ENCODE results near the gene LRRC25. TPM values are rescaled to one million over a fixed set of nuclear protein-coding genes. Genes with fewer than 3 reads are reported as not detected.
A peak's percentile ranks its signal among the peaks of the same experiment; 100 is the strongest.

LRRC25 gene
- total RNA-seq, 1 donor from 2014 or later: not detected

DNA sequence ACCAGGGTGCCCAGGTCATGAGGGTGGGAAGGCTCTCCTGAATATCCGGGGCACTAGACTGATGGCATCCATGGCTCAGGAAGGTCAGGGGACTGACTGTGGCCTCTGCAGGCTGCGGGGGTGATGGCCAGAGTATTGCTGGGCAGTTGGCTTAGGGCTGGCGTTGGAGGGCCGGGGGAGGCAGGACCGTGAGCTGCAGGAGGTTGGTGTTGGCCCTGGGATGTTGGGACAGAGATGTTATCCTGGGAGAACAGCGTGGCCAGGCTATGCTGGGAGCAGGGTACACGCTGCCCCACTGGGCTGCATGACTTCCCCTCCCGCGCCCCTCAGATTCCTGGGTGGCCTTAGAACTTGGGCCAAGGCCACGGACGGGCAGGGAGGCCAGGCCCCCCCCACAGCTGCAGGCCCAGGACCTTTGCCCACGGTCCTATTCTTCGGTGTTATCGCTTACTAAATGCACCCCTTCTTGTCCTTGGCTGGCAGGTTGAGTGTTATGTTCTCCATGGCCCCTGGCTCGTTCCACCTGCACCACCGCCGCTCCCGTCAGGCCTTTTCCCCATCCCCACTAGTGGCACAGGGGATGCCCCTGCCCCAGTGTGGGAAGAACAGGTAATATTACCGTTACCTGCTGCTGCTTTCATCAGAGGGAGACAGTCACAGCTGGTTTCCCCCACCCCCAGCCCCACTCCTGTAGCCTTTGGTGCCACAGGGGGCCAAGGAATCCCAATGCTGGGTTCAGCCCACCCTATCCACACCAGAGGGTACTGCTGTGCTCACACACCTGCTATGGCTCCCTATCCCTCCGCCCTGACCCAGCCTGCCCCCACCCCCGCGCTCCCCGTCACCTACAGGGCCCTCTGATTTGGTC lies 43.7 kb upstream of the LRRC25 start:
- no peak for DNase-seq (ENCODE audit: low spot score)
- Mint-ChIP-seq H3K27me3 (ENCODE audit: low read depth) (no peaks in the 10 kb centered on the region), H3K4me1 (ENCODE audit: low read depth) (peaks cover 34% of the 10 kb centered on the region), H3K27ac (ENCODE audit: unreplicated experiment) (no peak overlapping the region), H3K4me3 (ENCODE audit: unreplicated experiment) (no peak overlapping the region), H3K9me3 (ENCODE audit: low read depth) (no peaks in the 10 kb centered on the region), H3K36me3 (ENCODE audit: low read depth) (peaks cover 2% of the 10 kb centered on the region)
- TF ChIP-seq, protein P1, sequence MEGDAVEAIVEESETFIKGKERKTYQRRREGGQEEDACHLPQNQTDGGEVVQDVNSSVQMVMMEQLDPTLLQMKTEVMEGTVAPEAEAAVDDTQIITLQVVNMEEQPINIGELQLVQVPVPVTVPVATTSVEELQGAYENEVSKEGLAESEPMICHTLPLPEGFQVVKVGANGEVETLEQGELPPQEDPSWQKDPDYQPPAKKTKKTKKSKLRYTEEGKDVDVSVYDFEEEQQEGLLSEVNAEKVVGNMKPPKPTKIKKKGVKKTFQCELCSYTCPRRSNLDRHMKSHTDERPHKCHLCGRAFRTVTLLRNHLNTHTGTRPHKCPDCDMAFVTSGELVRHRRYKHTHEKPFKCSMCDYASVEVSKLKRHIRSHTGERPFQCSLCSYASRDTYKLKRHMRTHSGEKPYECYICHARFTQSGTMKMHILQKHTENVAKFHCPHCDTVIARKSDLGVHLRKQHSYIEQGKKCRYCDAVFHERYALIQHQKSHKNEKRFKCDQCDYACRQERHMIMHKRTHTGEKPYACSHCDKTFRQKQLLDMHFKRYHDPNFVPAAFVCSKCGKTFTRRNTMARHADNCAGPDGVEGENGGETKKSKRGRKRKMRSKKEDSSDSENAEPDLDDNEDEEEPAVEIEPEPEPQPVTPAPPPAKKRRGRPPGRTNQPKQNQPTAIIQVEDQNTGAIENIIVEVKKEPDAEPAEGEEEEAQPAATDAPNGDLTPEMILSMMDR (IDR thresholded peaks at IDR 0.05): no peak

DNA sequence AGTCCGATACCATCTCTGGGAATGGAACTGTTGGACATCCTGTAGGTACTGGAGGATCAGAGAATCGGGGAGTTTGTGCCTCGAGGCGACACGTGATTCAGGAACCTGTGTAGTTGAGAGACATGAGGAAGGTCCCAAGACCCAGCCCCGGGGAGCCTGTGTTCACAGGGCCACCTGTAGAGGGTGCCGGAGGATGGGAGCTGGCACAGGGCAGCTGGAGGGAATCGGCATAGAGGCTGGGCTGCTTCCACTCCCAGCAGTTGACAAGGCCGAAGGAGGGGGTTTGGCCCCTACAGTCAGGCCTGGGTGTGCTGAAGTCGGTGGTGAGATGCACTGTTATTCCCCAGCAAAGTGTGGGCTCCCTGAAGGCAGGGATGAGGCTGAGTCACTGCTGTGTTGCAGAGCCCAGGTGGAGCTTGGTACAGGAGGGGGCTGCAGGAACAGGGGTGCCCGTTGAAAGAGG lies 43.0 kb upstream of the LRRC25 start:
- peaks cover 34% of the 10 kb centered on the region for H3K4me1 Mint-ChIP-seq (ENCODE audit: low read depth)
- no peak overlapping the region for H3K4me3 Mint-ChIP-seq (ENCODE audit: unreplicated experiment)
- H3K36me3 Mint-ChIP-seq (ENCODE audit: low read depth): peaks cover 2% of the 10 kb centered on the region
- no peak for DNase-seq (ENCODE audit: low spot score)
- H3K27ac Mint-ChIP-seq (ENCODE audit: unreplicated experiment): peak overlapping the region; percentile 32
- TF ChIP-seq, protein P1 (IDR thresholded peaks at IDR 0.05): peak; percentile 57
- no peaks in the 10 kb centered on the region for H3K27me3 Mint-ChIP-seq (ENCODE audit: low read depth)
- H3K9me3 Mint-ChIP-seq (ENCODE audit: low read depth): no peaks in the 10 kb centered on the region

DNA sequence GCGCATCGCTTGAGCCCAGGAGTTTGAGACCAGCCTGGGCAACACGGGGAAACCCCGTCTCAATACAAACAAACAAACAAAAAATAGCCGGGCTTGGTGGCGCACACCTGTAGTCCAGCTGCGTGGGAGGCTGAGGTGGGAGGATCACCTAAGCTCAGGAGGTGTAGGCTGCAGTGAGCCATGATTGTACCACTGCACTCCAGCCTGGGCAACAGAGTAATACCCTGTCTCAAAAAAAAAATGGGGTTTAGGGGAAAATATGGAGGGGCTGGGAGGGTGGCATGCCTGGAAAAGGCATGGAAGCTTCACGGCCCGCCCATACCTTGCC lies 42.5 kb upstream of the LRRC25 start:
- Mint-ChIP-seq H3K4me1 (ENCODE audit: low read depth) (peaks cover 34% of the 10 kb centered on the region), H3K27me3 (ENCODE audit: low read depth) (no peaks in the 10 kb centered on the region), H3K27ac (ENCODE audit: unreplicated experiment) (peak overlapping the region; percentile 90), H3K36me3 (ENCODE audit: low read depth) (peaks cover 2% of the 10 kb centered on the region), H3K9me3 (ENCODE audit: low read depth) (no peaks in the 10 kb centered on the region), H3K4me3 (ENCODE audit: unreplicated experiment) (no peak overlapping the region)
- TF ChIP-seq, protein P1 (IDR thresholded peaks at IDR 0.05): no peak
- DNase-seq (ENCODE audit: low spot score): no peak

DNA sequence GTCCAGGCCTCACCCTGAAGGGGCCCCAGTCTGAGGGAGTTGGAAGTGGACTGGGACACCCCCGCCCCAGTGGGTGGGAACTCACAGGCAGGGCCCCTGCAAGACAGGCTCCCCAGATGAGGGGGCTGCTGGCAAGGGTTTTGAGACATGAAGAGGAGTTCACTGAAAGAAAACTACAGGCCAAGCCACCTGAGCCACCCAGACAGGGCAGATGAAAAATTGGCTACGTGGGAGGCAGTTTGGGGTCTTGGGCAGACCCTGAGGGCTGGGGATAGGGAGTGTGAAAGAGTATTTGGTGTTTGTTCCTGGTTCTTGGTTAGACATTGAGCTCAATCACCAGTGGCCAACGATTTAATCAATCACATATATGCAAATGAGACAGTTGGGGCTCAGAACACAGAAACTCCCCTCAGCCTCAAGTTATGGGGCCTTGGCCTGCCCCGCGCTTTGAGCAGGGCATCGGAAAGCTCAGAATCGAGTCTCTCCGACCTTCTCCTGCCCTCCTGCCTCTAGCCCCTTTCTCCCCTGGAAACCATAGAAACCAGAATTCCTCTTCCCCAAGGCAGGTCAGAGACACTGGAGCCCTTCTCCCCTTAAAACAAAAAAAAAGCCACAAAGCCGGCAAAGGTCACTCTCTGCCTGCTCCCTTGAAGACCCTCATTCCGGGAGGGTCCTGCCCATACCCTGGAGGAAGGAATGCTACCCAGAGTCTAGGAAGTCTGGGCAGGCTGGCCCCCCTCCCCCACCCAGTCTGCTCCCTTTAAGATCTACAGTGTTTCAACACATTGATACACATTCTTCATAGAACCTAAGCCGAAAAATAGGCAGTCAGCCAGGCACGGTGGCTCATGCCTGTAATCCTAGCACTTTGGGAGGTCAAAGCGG lies 41.8 kb upstream of the LRRC25 start:
- Mint-ChIP-seq H3K27ac (ENCODE audit: unreplicated experiment) (peak overlapping the region; percentile 90), H3K9me3 (ENCODE audit: low read depth) (no peaks in the 10 kb centered on the region), H3K36me3 (ENCODE audit: low read depth) (peaks cover 2% of the 10 kb centered on the region), H3K4me1 (ENCODE audit: low read depth) (peaks cover 40% of the 10 kb centered on the region), H3K27me3 (ENCODE audit: low read depth) (no peaks in the 10 kb centered on the region), H3K4me3 (ENCODE audit: unreplicated experiment) (no peak overlapping the region)
- TF ChIP-seq, protein P1 (IDR thresholded peaks at IDR 0.05): peak; percentile 57
- no peak for DNase-seq (ENCODE audit: low spot score)

DNA sequence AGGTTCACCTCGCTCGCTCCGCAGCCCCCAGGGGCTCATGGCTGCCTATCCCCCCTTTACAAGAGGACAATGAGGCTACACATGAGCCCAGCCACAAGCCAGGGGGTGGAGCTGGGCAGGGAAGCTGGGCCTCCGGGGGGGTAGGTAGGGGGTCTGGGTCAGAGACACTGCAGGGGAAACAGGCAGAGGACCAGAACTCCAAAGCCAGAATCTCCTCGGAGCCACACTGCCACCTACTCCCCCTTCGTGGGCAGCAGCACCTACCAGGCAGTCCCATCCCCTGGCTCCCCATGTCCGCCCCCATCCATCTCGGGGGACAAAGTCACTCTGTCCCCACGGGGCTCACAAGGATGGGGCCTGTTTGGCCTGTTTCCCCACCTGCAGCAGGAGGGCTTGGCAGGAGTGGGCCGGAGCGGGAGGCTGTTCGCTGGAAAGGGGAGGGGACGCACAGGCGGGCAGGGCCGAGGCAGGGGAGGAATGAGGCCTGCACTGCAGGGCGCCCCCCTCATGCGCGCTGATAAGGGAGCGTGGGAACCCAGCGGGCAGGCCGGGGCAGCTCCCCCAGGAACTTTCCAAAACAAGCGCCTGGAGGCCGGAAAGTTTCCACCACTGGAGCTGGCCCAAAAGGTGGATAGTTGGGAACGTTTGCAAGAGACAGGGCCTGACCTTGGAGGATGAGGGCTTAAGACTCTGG lies 41.1 kb upstream of the LRRC25 start:
- Mint-ChIP-seq H3K36me3 (ENCODE audit: low read depth) (peaks cover 2% of the 10 kb centered on the region), H3K27me3 (ENCODE audit: low read depth) (no peaks in the 10 kb centered on the region), H3K4me1 (ENCODE audit: low read depth) (peaks cover 43% of the 10 kb centered on the region), H3K9me3 (ENCODE audit: low read depth) (no peaks in the 10 kb centered on the region), H3K27ac (ENCODE audit: unreplicated experiment) (peak overlapping the region; percentile 90), H3K4me3 (ENCODE audit: unreplicated experiment) (peak overlapping the region; percentile 75)
- no peak for DNase-seq (ENCODE audit: low spot score)
- TF ChIP-seq, protein P1 (IDR thresholded peaks at IDR 0.05): peak; percentile 7

Data from chondrocyte (in vitro differentiated cells).